Lung (tissue), 12 donors: ENCODE results near the gene SDK2. TPM values are rescaled to one million over a fixed set of nuclear protein-coding genes. Genes with fewer than 3 reads are reported as not detected.

Experiments
- ATAC-seq: fragments of 200-7000 bp; cut with Tn5 transposase; one replicate; pipeline ENCODE4 v1.9.1; 2020; ENCODE audit warnings: moderate number of reproducible peaks; ENCODE audit not compliant: insufficient read depth, low FRiP score
- DNase-seq, 3 donors: peaks; one replicate each; pipeline ENCODE4 v3.0.0-alpha.2; 2013 to 2017
- H3K27ac ChIP-seq, 2 donors: one replicate each; pipeline ENCODE4 v1.5.1; 2013; ENCODE audit warnings: mild to moderate bottlenecking in 2 of 2, moderate library complexity in 2 of 2, control low read depth in 1 of 2, inconsistent platforms in 1 of 2, low read depth in 1 of 2, low read length in 1 of 2
- H3K27me3 ChIP-seq, 3 donors: one replicate each; pipeline ENCODE4 v1.5.1; 2013; ENCODE audit warnings: low read length in 2 of 3; ENCODE audit not compliant: control insufficient read depth in 3 of 3, insufficient read depth in 3 of 3
- H3K36me3 ChIP-seq, 4 donors: one replicate each; pipeline ENCODE4 v1.5.1; 2013; ENCODE audit warnings: low read length in 4 of 4, mild to moderate bottlenecking in 1 of 4, moderate library complexity in 1 of 4; ENCODE audit not compliant: control insufficient read depth in 4 of 4, insufficient read depth in 4 of 4
- H3K4me1 ChIP-seq, 5 donors: one replicate each; pipeline ENCODE4 v1.5.1; 2013; ENCODE audit warnings: low read length in 5 of 5, mild to moderate bottlenecking in 2 of 5, moderate library complexity in 1 of 5; ENCODE audit not compliant: control insufficient read depth in 5 of 5, insufficient read depth in 5 of 5
- H3K4me3 ChIP-seq: one replicate; pipeline ENCODE4 v1.5.1; 2013; ENCODE audit warnings: mild to moderate bottlenecking, control low read depth, moderate library complexity
- H3K9ac ChIP-seq, 2 donors: one replicate each; pipeline ENCODE4 v1.5.1; 2013; ENCODE audit warnings: low read length in 2 of 2, control low read depth in 1 of 2; ENCODE audit not compliant: insufficient read depth in 1 of 2
- H3K9me3 ChIP-seq, 4 donors: one replicate each; pipeline ENCODE4 v1.5.1; 2013; ENCODE audit warnings: low read length in 3 of 4, mild to moderate bottlenecking in 1 of 4, moderate library complexity in 1 of 4; ENCODE audit not compliant: control insufficient read depth in 4 of 4, insufficient read depth in 3 of 4
- WGBS, 2 donors: extraction: QIAGEN DNeasy Blood & Tissue Kit; methylation state at CpG; one replicate each; pipeline ENCODE4 v1.1.7; 2013; 5-methylcytosine and 5-hydroxymethylcytosine counted together
- polyA plus RNA-seq, 2 donors: library from polyadenylated mRNA; stranded (reverse); fragments of 200-250 nt; gene quantifications; one replicate each; pipeline ENCODE4 v1.2.1, GENCODE V29; 2013
- total RNA-seq, 2 donors: library from RNA; depleted of rRNA in 1 of 2; stranded (reverse); fragments of >200 nt in 1 of 2; gene quantifications; one replicate each; pipeline ENCODE4 v1.2.1, GENCODE V29; 2014 to 2021
- TF ChIP-seq, protein P1 (sequence below): IDR thresholded peaks from 2 replicates; pipeline ENCODE4 v1.5.1; 2012; ENCODE audit warnings: mild to moderate bottlenecking; ENCODE audit errors: control extremely low read depth, extremely low read depth
- donor health status: control.
- donor health status: control.
- donor health status: Bipolar disorder and iron deficiency.
- donor health status: healthy.
- donor health status: DM: yes; HTN: yes; CAD: no.

The SDK2 gene
- total and polyA plus RNA-seq, 4 donors = 0.91 to 41.7 (median 4.3) TPM

DNA sequence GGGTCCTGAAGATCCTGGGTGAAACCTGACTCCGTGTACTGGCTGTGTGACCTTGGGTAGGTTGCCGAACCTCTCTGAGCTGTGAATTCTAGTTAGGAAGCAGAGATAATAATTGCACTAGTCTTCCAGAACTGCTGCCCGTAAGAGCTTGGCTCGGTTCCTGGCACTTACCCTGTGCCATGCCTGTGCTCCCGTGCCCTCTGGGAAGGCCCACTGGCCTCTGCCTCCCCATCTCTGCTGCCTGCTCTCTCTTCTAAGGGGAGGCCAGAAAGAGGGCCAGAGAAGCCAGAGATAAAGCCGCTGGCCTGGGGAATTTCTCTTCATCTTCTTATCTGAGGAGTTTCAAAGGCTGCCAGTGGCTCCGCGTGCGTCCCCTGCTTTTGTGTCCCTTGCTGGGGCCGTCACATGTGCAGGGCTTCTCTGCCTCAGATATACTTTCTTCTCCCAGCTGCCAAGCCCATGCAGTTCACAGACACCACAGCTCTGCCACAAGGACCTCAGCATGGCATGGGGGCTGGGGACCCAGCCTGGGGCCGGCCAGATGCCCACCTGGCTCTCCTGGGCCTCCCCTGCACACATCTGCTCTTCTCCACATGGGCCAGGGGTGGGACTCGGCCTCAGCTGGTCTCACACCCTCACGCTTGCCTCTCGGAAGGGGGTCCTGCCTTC, 145.2 kb downstream of the SDK2 start:
- H3K4me3 ChIP-seq = no peak overlapping the region
- no peaks in the 10 kb centered on the region for H3K36me3 ChIP-seq
- H3K4me1 ChIP-seq = no peaks in the 10 kb centered on the region
- no peak for DNase-seq
- 69 to 76% methylated on average over 14 of the region's 14 CpGs for WGBS, 2 donors
- no peak for ATAC-seq
- H3K9ac ChIP-seq = no peak overlapping the region
- no peaks in the 10 kb centered on the region for H3K27me3 ChIP-seq
- no peaks in the 10 kb centered on the region for H3K9me3 ChIP-seq
- H3K27ac ChIP-seq = no peak overlapping the region
- TF ChIP-seq, protein P1, sequence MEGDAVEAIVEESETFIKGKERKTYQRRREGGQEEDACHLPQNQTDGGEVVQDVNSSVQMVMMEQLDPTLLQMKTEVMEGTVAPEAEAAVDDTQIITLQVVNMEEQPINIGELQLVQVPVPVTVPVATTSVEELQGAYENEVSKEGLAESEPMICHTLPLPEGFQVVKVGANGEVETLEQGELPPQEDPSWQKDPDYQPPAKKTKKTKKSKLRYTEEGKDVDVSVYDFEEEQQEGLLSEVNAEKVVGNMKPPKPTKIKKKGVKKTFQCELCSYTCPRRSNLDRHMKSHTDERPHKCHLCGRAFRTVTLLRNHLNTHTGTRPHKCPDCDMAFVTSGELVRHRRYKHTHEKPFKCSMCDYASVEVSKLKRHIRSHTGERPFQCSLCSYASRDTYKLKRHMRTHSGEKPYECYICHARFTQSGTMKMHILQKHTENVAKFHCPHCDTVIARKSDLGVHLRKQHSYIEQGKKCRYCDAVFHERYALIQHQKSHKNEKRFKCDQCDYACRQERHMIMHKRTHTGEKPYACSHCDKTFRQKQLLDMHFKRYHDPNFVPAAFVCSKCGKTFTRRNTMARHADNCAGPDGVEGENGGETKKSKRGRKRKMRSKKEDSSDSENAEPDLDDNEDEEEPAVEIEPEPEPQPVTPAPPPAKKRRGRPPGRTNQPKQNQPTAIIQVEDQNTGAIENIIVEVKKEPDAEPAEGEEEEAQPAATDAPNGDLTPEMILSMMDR = no peak

DNA sequence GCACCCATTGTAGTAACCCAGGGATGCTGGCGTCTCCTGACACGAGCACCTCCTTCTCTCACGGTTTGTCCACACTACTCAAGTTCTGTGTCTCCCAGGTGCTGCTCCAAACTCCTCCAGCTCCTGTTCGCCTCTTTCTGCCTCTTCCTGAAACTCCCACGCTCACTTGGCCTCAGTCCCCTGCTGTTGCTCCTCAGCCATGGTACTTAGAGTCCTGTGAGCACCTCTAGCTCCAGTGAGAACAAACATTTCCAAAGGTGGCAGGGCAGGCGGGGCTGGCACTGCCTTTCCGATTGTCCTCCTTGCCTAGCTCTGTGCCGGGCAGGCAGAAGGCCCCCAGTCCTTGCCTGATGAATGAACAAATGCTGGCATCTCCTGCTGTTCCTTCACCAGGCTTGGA, 146.1 kb downstream of the SDK2 start:
- no peak for ATAC-seq

DNA sequence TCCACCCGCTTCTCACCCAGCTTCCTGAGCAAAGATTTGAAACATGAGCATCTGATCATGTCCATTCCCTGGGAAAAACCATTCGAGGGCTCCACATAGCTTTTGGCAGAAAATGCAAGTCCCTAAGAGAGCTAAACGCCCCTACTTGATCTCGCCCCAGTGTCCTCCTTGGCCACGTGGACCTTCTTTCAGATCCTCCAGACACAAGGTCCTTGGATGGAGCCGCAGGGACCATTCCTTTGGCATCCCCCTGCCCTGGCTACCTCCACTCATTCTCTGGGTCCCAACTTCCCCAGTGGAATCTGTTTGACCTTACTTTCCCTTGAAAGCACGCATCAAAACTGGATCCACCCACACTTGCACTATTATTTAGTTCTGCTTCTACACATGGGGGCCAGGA, 146.5 kb downstream of the SDK2 start:
- no peaks in the 10 kb centered on the region for H3K36me3 ChIP-seq
- no peaks in the 10 kb centered on the region for H3K27me3 ChIP-seq
- no peaks in the 10 kb centered on the region for H3K9me3 ChIP-seq
- TF ChIP-seq, protein P1 = no peak
- WGBS, 2 donors = 72 to 87% methylated on average over 7 of the region's 7 CpGs
- no peak for DNase-seq
- no peak overlapping the region for H3K4me3 ChIP-seq
- ATAC-seq = no peak
- H3K9ac ChIP-seq = no peak overlapping the region
- peaks cover 0 to 4% (median 0%) of the 10 kb centered on the region in 5 donors for H3K4me1 ChIP-seq
- H3K27ac ChIP-seq = no peak overlapping the region

More for the DNA sequence above, 146.1 kb downstream of the SDK2 start:
- Histone ChIP-seq H3K9ac (no peak overlapping the region), H3K36me3 (no peaks in the 10 kb centered on the region), H3K27ac (no peak overlapping the region), H3K9me3 (no peaks in the 10 kb centered on the region), H3K27me3 (no peaks in the 10 kb centered on the region), H3K4me1 (no peaks in the 10 kb centered on the region), H3K4me3 (no peak overlapping the region)
- no peak for DNase-seq
- 61 to 81% methylated on average over 8 of the region's 8 CpGs for WGBS, 2 donors
- TF ChIP-seq, protein P1 = no peak

DNA sequence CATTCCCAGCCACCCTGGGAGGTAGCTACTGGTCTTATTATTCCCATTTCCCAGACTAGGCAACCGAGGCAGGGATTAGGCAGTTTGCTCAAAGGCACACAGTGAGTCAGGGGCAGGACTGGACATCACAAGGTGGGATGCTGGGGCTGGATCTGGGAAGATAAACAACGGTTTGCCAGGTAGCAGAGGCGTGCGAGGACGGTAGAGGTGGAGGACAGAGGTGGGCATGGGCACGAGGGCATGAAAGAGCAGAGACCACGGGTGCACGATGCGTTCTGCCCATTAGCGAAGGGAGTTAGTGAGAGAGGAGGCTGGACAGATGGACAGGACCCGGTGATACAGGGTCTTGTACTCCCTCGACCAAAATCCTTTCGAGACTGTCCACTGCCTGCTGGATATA, 148.0 kb downstream of the SDK2 start:
- TF ChIP-seq, protein P1 = no peak
- Histone ChIP-seq H3K36me3 (no peaks in the 10 kb centered on the region), H3K9me3 (no peaks in the 10 kb centered on the region), H3K27me3 (no peaks in the 10 kb centered on the region), H3K27ac (no peak overlapping the region), H3K4me3 (no peak overlapping the region), H3K9ac (no peak overlapping the region), H3K4me1 (peaks cover 0 to 7% (median 0%) of the 10 kb centered on the region in 5 donors)
- no peak for DNase-seq
- no peak for ATAC-seq
- 93 to 94% methylated on average over 13 of the region's 13 CpGs for WGBS, 2 donors
